Duodenal mucosa (tissue), 2 donors: ENCODE measurements around the gene SLC25A45.
A peak's percentile ranks its signal among the peaks of the same experiment; 100 is the strongest.

Experiments used
- H3K27ac ChIP-seq: one replicate; pipeline ENCODE4 v1.7.0; 2013; ENCODE audit warnings: low read depth, low read length
- H3K27me3 ChIP-seq, 2 donors: one replicate each; pipeline ENCODE4 v1.7.0; 2013; ENCODE audit warnings: low read length in 2 of 2, control low read depth in 1 of 2; ENCODE audit not compliant: insufficient read depth in 2 of 2, control insufficient read depth in 1 of 2
- H3K36me3 ChIP-seq, 2 donors: one replicate each; pipeline ENCODE4 v1.7.0; 2013; ENCODE audit warnings: low read length in 2 of 2, control low read depth in 1 of 2; ENCODE audit not compliant: insufficient read depth in 2 of 2, control insufficient read depth in 1 of 2
- H3K4me1 ChIP-seq, 2 donors: one replicate each; pipeline ENCODE4 v1.7.0; 2013; ENCODE audit warnings: low read length in 2 of 2, control low read depth in 1 of 2; ENCODE audit not compliant: insufficient read depth in 2 of 2, control insufficient read depth in 1 of 2
- H3K4me3 ChIP-seq, 2 donors: one replicate each; pipeline ENCODE4 v1.7.0; 2013; ENCODE audit warnings: low read length in 2 of 2, low read depth in 1 of 2
- H3K9ac ChIP-seq, 2 donors: one replicate each; pipeline ENCODE4 v1.7.0; 2013; ENCODE audit warnings: low read length in 2 of 2, low read depth in 1 of 2
- H3K9me3 ChIP-seq, 2 donors: one replicate each; pipeline ENCODE4 v1.7.0; 2013; ENCODE audit warnings: low read length in 2 of 2, control low read depth in 1 of 2; ENCODE audit not compliant: control insufficient read depth in 1 of 2

SLC25A45 gene

GRCh38 chr11:65420979-65421793 lies 38.7 kb upstream of the SLC25A45 start:
- peak overlapping the region; percentile 62 to 97 for H3K4me3 ChIP-seq
- H3K27ac ChIP-seq, result peak overlapping the region; percentile 100
- no peaks in the 10 kb centered on the region for H3K9me3 ChIP-seq
- peak overlapping the region; percentile 97 to 100 for H3K9ac ChIP-seq
- H3K36me3 ChIP-seq, result peaks cover 8 to 31% of the 10 kb centered on the region in 2 donors
- H3K4me1 ChIP-seq, result peaks cover 51 to 55% of the 10 kb centered on the region in 2 donors
- H3K27me3 ChIP-seq, result no peaks in the 10 kb centered on the region

- Histone ChIP-seq H3K36me3 (peaks cover 8 to 26% of the 10 kb centered on the region in 2 donors), H3K27me3 (no peaks in the 10 kb centered on the region), H3K9me3 (no peaks in the 10 kb centered on the region), H3K4me1 (peaks cover 58 to 62% of the 10 kb centered on the region in 2 donors), H3K27ac (peak overlapping the region; percentile 100), H3K9ac (peak overlapping the region; percentile 97 to 100), H3K4me3 (peak overlapping the region; percentile 53 to 97)
Measured at GRCh38 chr11:65420506-65420905, 38.1 kb upstream of the SLC25A45 start.

- Histone ChIP-seq H3K4me1 (peaks cover 58 to 68% of the 10 kb centered on the region in 2 donors), H3K36me3 (peaks cover 8 to 20% of the 10 kb centered on the region in 2 donors), H3K9me3 (no peaks in the 10 kb centered on the region), H3K27ac (peak overlapping the region; percentile 100), H3K9ac (peak overlapping the region; percentile 97 to 100), H3K27me3 (no peaks in the 10 kb centered on the region), H3K4me3 (peak overlapping the region; percentile 53 to 68)
Measured at GRCh38 chr11:65419772-65420481, 37.5 kb upstream of the SLC25A45 start.

GRCh38 chr11:65419460-65419771 lies 37.0 kb upstream of the SLC25A45 start:
- Histone ChIP-seq H3K4me3 (peak overlapping the region; percentile 56 to 63), H3K4me1 (peaks cover 58 to 68% of the 10 kb centered on the region in 2 donors)

GRCh38 chr11:65418681-65419459 lies 36.4 kb upstream of the SLC25A45 start:
- H3K27me3 ChIP-seq, result no peaks in the 10 kb centered on the region
- H3K4me3 ChIP-seq, result peak overlapping the region; percentile 56 to 63
- H3K27ac ChIP-seq, result peak overlapping the region; percentile 100
- peak overlapping the region; percentile 97 to 100 for H3K9ac ChIP-seq
- H3K9me3 ChIP-seq, result no peaks in the 10 kb centered on the region
- H3K36me3 ChIP-seq, result peaks cover 5 to 10% of the 10 kb centered on the region in 2 donors
- H3K4me1 ChIP-seq, result peaks cover 58 to 68% of the 10 kb centered on the region in 2 donors

More at GRCh38 chr11:65419460-65419771, 37.0 kb upstream of the SLC25A45 start:
- Histone ChIP-seq H3K36me3 (peaks cover 8 to 15% of the 10 kb centered on the region in 2 donors), H3K9ac (peak overlapping the region; percentile 97 to 100), H3K27me3 (no peaks in the 10 kb centered on the region), H3K27ac (peak overlapping the region; percentile 100), H3K9me3 (no peaks in the 10 kb centered on the region)

- Histone ChIP-seq H3K9ac (peak overlapping the region; percentile 97 to 100), H3K4me1 (peaks cover 58 to 68% of the 10 kb centered on the region in 2 donors), H3K4me3 (peak overlapping the region; percentile 55 to 57), H3K36me3 (peaks cover 5 to 7% of the 10 kb centered on the region in 2 donors), H3K27ac (peak overlapping the region; percentile 100), H3K9me3 (no peaks in the 10 kb centered on the region), H3K27me3 (no peaks in the 10 kb centered on the region)
Measured at GRCh38 chr11:65418431-65418680, 35.9 kb upstream of the SLC25A45 start.

GRCh38 chr11:65417702-65418430 lies 35.4 kb upstream of the SLC25A45 start:
- Histone ChIP-seq H3K4me3 (peak overlapping the region; percentile 55 to 65), H3K4me1 (peaks cover 58 to 68% of the 10 kb centered on the region in 2 donors)

GRCh38 chr11:65416841-65417701 lies 34.6 kb upstream of the SLC25A45 start:
- H3K27ac ChIP-seq, result peak overlapping the region; percentile 100
- H3K9ac ChIP-seq, result peak overlapping the region; percentile 97 to 100
- no peaks in the 10 kb centered on the region for H3K9me3 ChIP-seq
- H3K27me3 ChIP-seq, result no peaks in the 10 kb centered on the region
- H3K36me3 ChIP-seq, result peaks cover 0 to 13% of the 10 kb centered on the region in 2 donors
- peaks cover 58 to 68% of the 10 kb centered on the region in 2 donors for H3K4me1 ChIP-seq
- H3K4me3 ChIP-seq, result peak overlapping the region; percentile 41 to 65

More at GRCh38 chr11:65417702-65418430, 35.4 kb upstream of the SLC25A45 start:
- no peaks in the 10 kb centered on the region for H3K9me3 ChIP-seq
- peak overlapping the region; percentile 100 for H3K27ac ChIP-seq
- H3K27me3 ChIP-seq, result no peaks in the 10 kb centered on the region
- H3K36me3 ChIP-seq, result peaks cover 0 to 7% of the 10 kb centered on the region in 2 donors
- H3K9ac ChIP-seq, result peak overlapping the region; percentile 97 to 100

- Histone ChIP-seq H3K36me3 (peaks cover 3 to 20% of the 10 kb centered on the region in 2 donors), H3K4me3 (peak overlapping the region; percentile 41 to 65), H3K9ac (peak overlapping the region; percentile 97 to 100), H3K4me1 (peaks cover 56 to 62% of the 10 kb centered on the region in 2 donors), H3K27ac (peak overlapping the region; percentile 100), H3K27me3 (no peaks in the 10 kb centered on the region), H3K9me3 (no peaks in the 10 kb centered on the region)
Measured at GRCh38 chr11:65416341-65416824, 33.9 kb upstream of the SLC25A45 start.
